HepG2 (cell line): ENCODE measurements around the gene ESYT1. TPM values are rescaled to one million over a fixed set of nuclear protein-coding genes. Genes with fewer than 3 reads are reported as not detected.

Experiments used
- AFF4 ChIP-seq: sonication (generic); formaldehyde crosslinking; IDR thresholded peaks from 2 replicates; pipeline ENCODE4 v1.4.0; 2020; ENCODE audit warnings: missing genetic modification reagents
- ATF7-NPFF ChIP-seq: sonication (generic); formaldehyde crosslinking; IDR thresholded peaks from 2 replicates; pipeline ENCODE4 v1.8.1; 2023; ENCODE audit warnings: mild to moderate bottlenecking, low read depth, missing genetic modification reagents, moderate library complexity
- CBFB ChIP-seq: sonication (generic); formaldehyde crosslinking; IDR thresholded peaks from 2 replicates; pipeline ENCODE4 v1.4.0; 2020; ENCODE audit warnings: missing genetic modification reagents
- HNRNPL ChIP-seq: fragments of 200-400 bp; formaldehyde crosslinking; IDR thresholded peaks from 2 replicates; pipeline ENCODE4 v1.6.1; 2017; ENCODE audit warnings: mild to moderate bottlenecking, low read depth, low read length
- IRF9 ChIP-seq: sonication (generic); formaldehyde crosslinking; IDR thresholded peaks from 2 replicates; pipeline ENCODE4 v1.8.0; 2022; ENCODE audit warnings: missing genetic modification reagents, mild to moderate bottlenecking, borderline replicate concordance
- MAFK ChIP-seq, 2 experiments: IDR thresholded peaks in 1 of 2; conservative IDR thresholded peaks in 1 of 2; 2 replicates each; pipeline ENCODE4 v1.6.1; 2011; ENCODE audit warnings: improper control_type of control experiment in 2 of 2, low read length in 2 of 2
- MATR3 ChIP-seq: sonication (generic); formaldehyde crosslinking; IDR thresholded peaks from 2 replicates; pipeline ENCODE4 v1.4.0; 2020; ENCODE audit warnings: missing genetic modification reagents
- MED8 ChIP-seq: sonication (generic); formaldehyde crosslinking; IDR thresholded peaks from 2 replicates; pipeline ENCODE4 v1.8.1; 2023; ENCODE audit warnings: mild to moderate bottlenecking, missing genetic modification reagents; ENCODE audit not compliant: insufficient replicate concordance
- NAIF1 ChIP-seq: sonication (generic); formaldehyde crosslinking; IDR thresholded peaks from 2 replicates; pipeline ENCODE4 v1.5.0; 2020; ENCODE audit warnings: mild to moderate bottlenecking, missing genetic modification reagents, borderline replicate concordance
- SATB2 ChIP-seq: sonication (generic); formaldehyde crosslinking; IDR thresholded peaks from 2 replicates; pipeline ENCODE4 v1.5.0; 2020; ENCODE audit warnings: missing genetic modification reagents
- TOPORS ChIP-seq: sonication (generic); formaldehyde crosslinking; IDR thresholded peaks from 2 replicates; pipeline ENCODE4 v1.8.0; 2023; ENCODE audit warnings: mild to moderate bottlenecking, missing genetic modification reagents
- YEATS4 ChIP-seq: sonication (generic); formaldehyde crosslinking; IDR thresholded peaks from 2 replicates; pipeline ENCODE4 v1.4.0; 2020; ENCODE audit warnings: missing genetic modification reagents, borderline replicate concordance
- ZGPAT ChIP-seq: IDR thresholded peaks from 2 replicates; pipeline ENCODE4 v1.6.1; 2016; ENCODE audit warnings: mild to moderate bottlenecking
- ZNF543 ChIP-seq: sonication (generic); formaldehyde crosslinking; IDR thresholded peaks from 2 replicates; pipeline ENCODE4 v1.4.0; 2020; ENCODE audit warnings: mild to moderate bottlenecking, missing genetic modification reagents
- ZNF546 ChIP-seq: sonication (generic); formaldehyde crosslinking; conservative IDR thresholded peaks from 2 replicates; pipeline ENCODE4 v1.8.1; 2023; ENCODE audit warnings: mild to moderate bottlenecking, missing genetic modification reagents
- ZNF660 ChIP-seq: sonication (generic); formaldehyde crosslinking; IDR thresholded peaks from 2 replicates; pipeline ENCODE4 v1.5.1; 2020; ENCODE audit warnings: mild to moderate bottlenecking, low read depth, missing genetic modification reagents, borderline replicate concordance
- ZNF800 ChIP-seq: sonication (generic); formaldehyde crosslinking; IDR thresholded peaks from 2 replicates; pipeline ENCODE4 v1.4.0; 2020; ENCODE audit warnings: missing genetic modification reagents
- ZNF850 ChIP-seq: sonication (generic); formaldehyde crosslinking; conservative IDR thresholded peaks from 2 replicates; pipeline ENCODE4 v1.9.0; 2021; ENCODE audit warnings: mild to moderate bottlenecking, missing genetic modification reagents
- ZUFSP ChIP-seq: sonication (generic); formaldehyde crosslinking; IDR thresholded peaks from 2 replicates; pipeline ENCODE4 v1.9.0; 2021; ENCODE audit warnings: missing genetic modification reagents, mild to moderate bottlenecking, borderline replicate concordance
- polyA plus RNA-seq, 8 experiments: library from polyadenylated mRNA; depleted of rRNA in 3 of 8; stranded (reverse) in 7 of 8; unstranded in 1 of 8; fragments of >200 nt; fragmentation: Illumina TruSeq in 4 of 8; extraction: Trizol in 4 of 8; gene quantifications; 2 replicates each; pipeline versions ENCODE4 v1.2.1 to v1.2.3, GENCODE V29; 2011 to 2016; ENCODE audit warnings: low read depth in 4 of 8, missing spikeins in 1 of 8, mixed read lengths in 1 of 8; ENCODE audit not compliant: insufficient read depth in 1 of 8
- total RNA-seq, 5 experiments: library from RNA; depleted of rRNA; stranded (reverse); fragments of >200 nt; fragmentation: Illumina TruSeq; extraction: Trizol; gene quantifications; 2 replicates each; pipeline ENCODE4 v1.2.3, GENCODE V29; 2016; ENCODE audit warnings: low read depth in 1 of 5

Gene ESYT1
- total and polyA plus RNA-seq, 2 of the 13 experiments (the other 11 are each of a cell fraction or from before 2014, with no cell fraction given) = 66.9 to 71.0 TPM

- no peak for TF ChIP-seq ZUFSP
- no peak for TF ChIP-seq SATB2
- TF ChIP-seq MATR3 (CRISPR knock-in tag) = no peak
- no peak for TF ChIP-seq MAFK (conservative IDR thresholded peaks at IDR 0.05 in 1 of 2, IDR thresholded peaks at IDR 0.05 in 1 of 2; ENCODE audit: low read length in 2 of 2)
- TF ChIP-seq ATF7-NPFF (CRISPR knock-in tag) = no peak
- TF ChIP-seq ZNF850 (CRISPR knock-in tag) = no peak
- TF ChIP-seq AFF4 (CRISPR knock-in tag) = no peak
- no peak for TF ChIP-seq YEATS4
- no peak for TF ChIP-seq ZGPAT
- TF ChIP-seq NAIF1 (CRISPR knock-in tag) = no peak
- TF ChIP-seq CBFB (CRISPR knock-in tag) = no peak
- TF ChIP-seq HNRNPL = no peak
- no peak for TF ChIP-seq IRF9 (CRISPR knock-in tag)
- no peak for TF ChIP-seq ZNF543 (CRISPR knock-in tag)
- TF ChIP-seq TOPORS (CRISPR knock-in tag) = no peak
- TF ChIP-seq ZNF800 = no peak
- no peak for TF ChIP-seq MED8 (CRISPR knock-in tag)
- no peak for TF ChIP-seq ZNF660
- no peak for TF ChIP-seq ZNF546 (CRISPR knock-in tag)
These were observed 8.7 kb upstream of the ESYT1 start (continued) for GRCh38 chr12:56119361-56119796.
